GDM1 (cell line): Measurements from ENCODE around the gene CSNK1G1.
"Not testable (repeated sequence)": the region's sequence is repeated elsewhere in the genome, so short reads cannot be mapped to it uniquely, and the experiment has no call there.

Experiments
- DNase-seq: peaks from one replicate; lab custom pipeline; 2025; lab: John Stamatoyannopoulos, UW

The CSNK1G1 gene

DNA sequence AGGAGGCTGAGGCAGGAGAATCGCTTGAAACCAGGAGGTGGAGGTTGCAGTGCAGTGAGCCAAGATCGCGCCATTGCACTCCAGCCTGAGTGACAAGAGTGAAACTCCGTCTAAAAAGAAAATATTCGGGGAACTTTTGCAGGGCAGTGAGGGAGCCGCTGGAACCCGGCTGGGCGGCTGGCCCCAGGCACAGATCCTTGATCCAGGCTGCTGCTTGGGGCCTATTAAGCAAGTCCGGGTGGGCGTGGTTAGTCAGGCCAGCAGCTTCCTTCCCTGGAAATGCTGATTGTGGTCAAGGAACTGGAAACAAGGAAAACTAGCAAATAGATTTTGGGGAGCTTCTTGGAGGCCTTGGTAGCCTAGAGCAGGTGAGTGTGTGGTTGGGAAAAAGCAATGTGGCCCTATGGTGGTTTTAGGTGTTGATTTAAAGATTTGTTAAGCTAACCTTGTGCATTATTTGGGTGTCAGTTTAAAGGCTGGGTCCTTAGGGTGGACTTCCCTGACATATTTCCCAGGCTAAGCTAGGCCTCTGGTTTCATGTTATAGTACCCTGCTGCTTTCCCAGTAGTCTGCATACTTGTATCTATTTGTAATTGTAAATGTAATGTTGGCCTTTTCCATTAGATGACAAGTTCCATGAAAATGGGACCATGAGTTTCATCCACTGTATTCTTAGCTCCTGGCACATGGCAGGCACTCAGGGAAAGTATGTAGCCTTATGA lies 222.2 kb downstream of the CSNK1G1 start:
- DNase-seq, result no peak

DNA sequence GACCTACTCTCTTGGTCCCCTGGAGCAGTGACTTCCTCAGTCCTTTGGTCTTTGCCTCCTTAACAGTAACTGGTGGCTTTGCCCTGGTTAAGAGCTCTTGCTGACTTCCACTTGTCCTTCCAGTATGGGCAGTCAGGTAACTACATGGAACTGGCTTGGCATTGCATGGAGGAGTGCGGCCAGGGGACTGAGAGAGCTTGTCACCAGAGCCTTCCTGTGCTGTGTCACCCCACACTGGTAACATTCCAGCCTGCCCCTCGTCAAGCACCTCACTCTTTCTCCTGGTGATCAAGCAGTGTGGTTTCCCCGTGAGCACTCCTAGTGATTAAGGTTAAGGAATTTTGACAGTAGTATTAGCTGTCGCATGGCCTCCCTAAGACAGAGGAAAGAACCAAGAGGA lies 223.8 kb downstream of the CSNK1G1 start:
- no peak for DNase-seq

DNA sequence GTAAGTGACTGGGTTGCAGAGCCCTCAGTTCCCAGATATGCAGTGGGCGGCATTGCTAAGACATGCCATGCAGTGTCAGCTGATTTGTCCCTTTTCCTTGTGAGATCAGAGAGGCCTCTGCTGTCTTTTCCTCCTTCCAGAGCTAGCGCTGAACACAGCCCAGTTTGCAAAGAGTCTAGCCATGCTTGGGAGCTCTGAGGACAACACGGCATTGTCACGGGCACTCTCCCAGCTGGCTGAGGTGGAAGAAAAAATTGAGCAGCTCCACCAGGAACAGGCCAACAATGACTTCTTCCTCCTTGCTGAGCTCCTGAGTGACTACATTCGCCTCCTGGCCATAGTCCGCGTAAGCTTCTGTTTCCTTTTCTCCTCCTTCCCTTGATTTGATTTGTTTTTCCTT lies 224.4 kb downstream of the CSNK1G1 start:
- no peak for DNase-seq

DNA sequence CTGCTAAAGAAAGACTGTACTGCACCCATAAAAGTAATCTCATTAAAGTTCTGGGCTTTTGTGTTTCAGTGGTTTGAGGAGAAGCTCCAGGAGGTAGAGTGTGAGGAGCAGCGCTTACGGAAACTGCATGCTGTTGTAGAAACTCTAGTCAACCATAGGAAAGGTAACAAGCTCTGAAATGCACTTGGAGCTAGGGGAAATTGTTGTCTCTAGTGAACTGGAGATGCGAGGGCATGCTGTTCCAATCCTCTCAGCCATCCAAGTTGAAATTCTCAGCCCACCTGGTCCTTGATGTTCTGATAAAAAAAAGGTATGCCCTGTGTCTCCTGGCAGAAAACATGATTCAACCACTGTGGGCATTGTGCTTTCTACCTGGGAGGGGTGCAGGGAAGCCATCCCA lies 225.8 kb downstream of the CSNK1G1 start:
- no peak for DNase-seq

DNA sequence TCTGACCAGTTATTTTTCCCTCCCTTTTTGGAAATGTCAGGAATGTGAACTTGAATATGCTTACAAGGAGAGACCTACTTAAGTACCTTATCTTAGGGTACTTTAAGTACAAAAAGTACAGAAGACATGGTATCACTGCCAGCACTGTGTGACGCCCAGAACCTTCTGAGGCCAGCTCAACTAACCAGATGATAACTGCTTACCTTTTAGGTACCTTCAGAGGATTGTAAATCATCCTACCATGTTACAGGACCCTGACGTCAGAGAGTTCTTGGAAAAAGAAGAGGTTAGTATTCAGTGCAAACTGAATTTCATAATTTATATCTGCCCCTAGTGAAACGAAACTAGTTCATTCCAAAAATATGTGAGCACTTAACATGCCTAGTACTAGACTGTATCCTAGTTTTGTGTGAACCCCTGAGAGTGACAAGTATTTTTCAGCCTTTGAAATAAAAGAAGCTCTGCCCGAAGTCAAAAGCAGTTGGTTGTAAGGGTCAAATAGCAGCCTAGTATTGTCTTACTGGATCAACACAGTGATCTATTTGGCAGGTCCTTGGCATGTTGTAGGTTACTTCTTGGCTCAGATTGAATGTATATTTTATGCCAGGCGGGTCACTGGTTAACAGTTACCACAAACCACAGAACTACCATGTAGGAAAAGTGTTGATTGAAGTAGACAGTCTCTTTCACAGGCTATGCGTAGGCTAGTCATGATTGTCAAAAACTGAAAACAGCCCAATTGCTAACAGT lies 228.3 kb downstream of the CSNK1G1 start:
- no peak for DNase-seq

DNA sequence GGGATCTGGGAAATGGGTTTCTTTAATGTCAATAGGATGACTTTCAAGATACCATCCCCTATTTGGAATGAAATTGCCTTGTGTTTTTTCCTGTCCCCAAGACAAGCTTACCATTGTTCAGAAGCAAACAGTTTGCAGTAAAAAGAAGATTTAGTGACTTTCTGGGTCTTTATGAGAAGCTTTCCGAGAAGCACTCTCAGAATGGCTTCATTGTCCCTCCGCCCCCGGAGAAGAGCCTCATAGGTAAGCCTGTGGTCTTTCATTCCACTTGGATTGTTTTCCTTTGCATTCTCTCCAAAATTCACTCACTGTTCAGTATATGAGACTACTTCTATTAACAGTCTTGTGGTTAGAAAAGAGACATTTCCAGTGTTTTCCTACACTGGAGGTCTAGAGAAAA lies 230.0 kb downstream of the CSNK1G1 start:
- no peak for DNase-seq

DNA sequence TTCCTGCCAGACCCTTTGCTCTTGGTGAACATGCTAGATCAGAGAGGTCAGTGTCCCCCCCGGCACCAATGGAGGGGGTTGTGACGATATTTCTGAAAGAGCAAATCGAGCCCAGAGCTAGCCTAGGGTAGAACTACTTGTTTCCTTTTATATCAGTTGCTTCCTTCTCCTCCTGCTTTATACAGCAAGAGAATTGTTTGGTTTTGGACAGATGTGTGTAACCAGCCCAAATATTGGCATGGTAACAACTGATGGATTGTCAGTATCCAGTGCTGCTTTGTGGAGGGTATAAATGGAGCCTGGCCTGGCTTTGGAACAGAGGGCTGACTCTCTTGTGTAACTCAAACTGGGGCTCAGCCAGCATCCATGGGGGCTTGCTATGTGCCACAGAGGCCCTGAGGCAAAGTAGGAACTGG lies 233.0 kb downstream of the CSNK1G1 start:
- no peak for DNase-seq

DNA sequence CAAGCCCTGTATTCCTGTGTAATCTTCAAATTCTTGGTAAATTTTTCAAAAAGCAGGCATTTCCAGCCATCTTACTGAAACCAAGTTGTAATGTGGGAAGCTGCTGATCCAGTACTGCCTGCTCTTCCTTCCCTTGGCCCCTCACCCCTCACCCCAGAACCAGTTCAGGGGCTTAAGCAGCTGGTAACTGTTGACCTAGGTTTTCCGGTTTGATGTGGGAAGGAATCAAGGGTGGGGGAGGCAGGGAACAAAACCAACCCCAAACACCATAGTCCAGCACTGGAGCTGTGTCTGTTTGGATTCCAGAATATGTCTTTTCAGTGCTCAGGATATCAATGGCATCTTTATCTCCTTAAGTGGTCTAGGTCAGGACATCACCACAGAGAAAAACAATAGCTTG lies 233.5 kb downstream of the CSNK1G1 start:
- DNase-seq, result no peak

DNA sequence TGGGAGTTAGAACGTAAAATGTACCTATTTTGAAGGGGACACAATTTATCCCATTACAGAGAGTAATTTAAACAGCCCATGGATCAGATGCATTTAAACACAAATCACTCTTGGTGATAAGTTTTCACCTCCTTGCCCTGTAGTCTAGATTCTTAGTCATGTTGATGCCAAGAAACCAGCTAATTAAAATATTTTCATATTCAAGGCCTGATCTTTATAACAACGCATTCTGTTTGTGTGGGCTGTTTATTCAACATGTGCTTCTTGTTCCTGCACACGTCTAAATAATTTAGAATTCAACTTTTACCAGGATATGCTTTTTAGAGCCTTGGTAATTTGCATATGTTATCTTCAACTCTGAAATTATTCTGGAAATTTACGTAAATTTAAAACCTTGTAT lies 234.4 kb downstream of the CSNK1G1 start:
- no peak for DNase-seq

DNA sequence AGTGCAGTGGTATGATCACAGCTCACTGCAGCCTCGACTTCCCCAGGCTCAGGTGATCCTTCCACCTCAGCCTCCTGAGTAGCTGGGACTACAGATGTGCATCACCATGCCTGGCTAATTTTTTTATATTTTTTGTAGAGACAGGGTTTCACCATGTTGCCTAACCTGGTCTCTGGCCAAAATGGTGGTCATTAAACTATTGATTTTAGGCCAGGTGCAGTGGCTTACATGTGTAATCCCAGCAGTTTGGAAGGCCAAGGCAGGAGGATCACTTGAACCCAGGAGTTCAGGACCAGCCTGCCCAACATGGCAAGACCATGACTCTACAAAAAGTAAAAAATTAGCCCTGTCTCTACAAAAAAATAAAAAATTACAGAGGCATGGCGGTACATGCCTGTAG lies 235.7 kb downstream of the CSNK1G1 start:
- DNase-seq, result not testable (repeated sequence)

DNA sequence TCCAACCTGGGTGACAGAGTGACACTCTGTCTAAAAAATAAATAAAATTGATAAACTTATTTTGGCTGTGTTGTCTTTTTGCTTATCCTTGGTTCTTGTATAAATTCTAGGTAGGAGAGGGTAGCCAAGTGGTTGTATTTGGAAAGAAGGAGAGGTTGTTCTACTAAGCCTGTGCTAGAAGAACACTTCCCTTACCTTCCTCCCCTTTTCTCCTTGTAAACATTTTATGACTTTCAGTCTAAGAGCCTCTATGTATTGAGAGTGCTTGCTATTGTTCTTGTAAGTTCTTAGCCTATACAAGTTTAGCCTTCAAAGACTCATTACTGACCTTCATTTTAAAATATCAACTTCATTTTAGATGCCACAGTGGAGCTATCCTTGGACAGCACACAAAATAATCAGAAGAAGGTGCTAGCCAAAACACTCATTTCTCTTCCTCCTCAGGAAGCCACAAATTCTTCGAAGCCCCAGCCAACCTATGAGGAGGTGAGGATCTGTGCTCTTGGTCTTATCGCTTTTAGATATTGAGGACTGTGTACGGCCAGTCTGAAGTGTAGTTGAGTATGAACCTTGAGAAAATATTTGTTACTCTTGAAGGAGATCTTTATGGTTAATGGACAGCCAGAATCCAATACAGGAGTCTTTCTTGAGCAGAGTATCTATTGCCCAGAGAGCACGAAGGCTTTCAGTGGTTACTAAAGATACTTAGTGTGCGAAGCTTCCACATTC lies 238.1 kb downstream of the CSNK1G1 start:
- DNase-seq, result no peak
